NCI-H2196 (cell line): ENCODE measurements around the gene APOBEC3B.
"Not testable (repeated sequence)": the region's sequence is repeated elsewhere in the genome, so short reads cannot be mapped to it uniquely, and the experiment has no call there.

Experiments used
- DNase-seq: peaks from one replicate; lab custom pipeline; 2025; ENCODE audit not compliant: unreplicated experiment; lab: John Stamatoyannopoulos, UW

The APOBEC3B gene

GRCh38 chr22:39026509-39027150, 44.5 kb downstream of the APOBEC3B start:
- no peak for DNase-seq

GRCh38 chr22:39027717-39028116, 45.6 kb downstream of the APOBEC3B start:
- no peak for DNase-seq

- no peak for DNase-seq
These were observed 46.1 kb downstream of the APOBEC3B start for GRCh38 chr22:39028281-39028680.

GRCh38 chr22:39029227-39029626, 47.1 kb downstream of the APOBEC3B start:
- DNase-seq: no peak

- no peak for DNase-seq
These were observed 48.6 kb downstream of the APOBEC3B start for GRCh38 chr22:39030705-39031104.

GRCh38 chr22:39031434-39032295, 49.5 kb downstream of the APOBEC3B start:
- not testable (repeated sequence) for DNase-seq

DNA sequence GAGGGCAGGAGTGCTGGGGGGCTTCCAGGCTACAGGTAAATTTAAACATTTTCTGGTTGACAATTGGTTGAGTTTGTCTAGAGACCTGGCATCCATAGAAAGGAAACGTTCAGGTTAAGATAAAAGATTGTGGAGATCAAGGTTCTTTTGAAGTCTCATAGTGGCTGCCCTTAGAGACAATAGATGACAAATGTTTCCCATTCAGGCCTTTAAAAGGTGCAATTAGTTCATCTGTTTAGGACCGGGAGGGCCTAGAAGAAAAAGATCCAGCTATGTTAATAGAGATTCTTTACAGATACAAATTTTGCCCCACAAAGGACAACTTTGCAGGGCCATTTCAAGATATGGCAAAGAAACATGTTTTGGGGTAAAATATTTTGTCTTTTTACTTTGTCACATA, 54.9 kb downstream of the APOBEC3B start:
- DNase-seq: not testable (repeated sequence)

DNA sequence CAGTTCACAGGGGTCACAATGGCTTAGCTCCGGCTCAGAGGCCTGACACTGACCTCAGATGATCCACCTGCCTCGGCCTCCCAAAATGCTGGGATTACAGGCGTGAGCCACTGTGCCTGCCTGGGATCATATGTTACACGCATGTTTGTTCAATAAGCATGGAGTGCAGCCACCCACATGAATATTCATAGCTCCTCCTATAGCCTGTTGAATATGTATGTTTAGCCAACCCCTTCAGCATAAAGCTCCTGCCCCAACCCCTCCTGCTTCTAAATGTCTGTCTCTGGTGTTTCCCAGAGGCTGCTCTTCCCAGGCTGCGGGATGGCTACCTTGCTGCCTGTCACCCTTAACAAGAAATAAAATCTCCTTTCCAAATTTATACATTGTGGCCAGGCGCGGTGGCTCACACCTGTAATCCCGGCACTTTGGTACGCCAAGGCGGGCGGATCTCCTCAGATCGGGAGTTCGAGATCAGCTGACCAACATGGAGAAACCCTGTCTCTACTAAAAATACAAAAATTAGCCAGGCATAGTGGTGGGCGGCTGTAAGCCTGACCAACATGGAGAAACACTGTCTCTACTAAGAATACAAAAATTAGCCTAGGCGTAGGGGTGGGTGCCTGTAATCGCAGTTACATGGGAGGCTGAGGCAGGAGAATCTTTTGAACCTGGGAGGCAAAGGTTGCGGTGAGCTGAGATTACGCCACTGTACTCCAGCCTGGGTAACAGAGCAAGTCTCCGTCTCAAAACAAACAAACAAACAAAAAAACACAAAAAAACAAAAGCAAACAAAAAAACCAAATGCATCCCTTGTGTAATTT, 57.4 kb downstream of the APOBEC3B start:
- DNase-seq: no peak

- not testable (repeated sequence) for DNase-seq
These were observed 58.0 kb downstream of the APOBEC3B start for GRCh38 chr22:39040155-39040537.

GRCh38 chr22:39040538-39041296, 58.6 kb downstream of the APOBEC3B start, which contains the start of gene APOBEC3F:
APOBEC3F (plus strand) TSS chr22:39040864; CDS start chr22:39040961, 97 bp downstream.
- DNase-seq: peak; percentile 0

DNA sequence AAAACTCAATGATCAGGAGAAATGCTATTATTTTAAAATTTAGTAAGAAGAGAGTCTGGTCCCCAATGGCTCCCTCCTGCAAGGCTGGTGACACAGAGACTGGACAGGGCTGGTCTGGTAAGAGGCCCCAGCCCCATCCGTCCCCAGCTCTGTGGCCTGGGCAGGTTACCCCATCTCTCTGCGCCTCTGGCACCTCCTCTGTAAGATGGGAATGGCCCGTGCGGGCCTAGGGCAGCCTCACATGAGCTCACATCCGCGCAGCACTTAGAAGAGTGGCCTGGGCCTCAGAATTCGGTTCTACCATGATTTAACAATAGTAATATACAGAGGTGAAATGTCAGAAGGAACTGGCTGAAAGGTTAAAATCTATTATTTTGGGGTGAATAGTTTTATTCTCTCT, 59.8 kb downstream of the APOBEC3B start:
- DNase-seq: no peak
